ENCODE results near the gene DDAH2.
A peak's percentile ranks its signal among the peaks of the same experiment; 100 is the strongest.

The DDAH2 gene

DNA sequence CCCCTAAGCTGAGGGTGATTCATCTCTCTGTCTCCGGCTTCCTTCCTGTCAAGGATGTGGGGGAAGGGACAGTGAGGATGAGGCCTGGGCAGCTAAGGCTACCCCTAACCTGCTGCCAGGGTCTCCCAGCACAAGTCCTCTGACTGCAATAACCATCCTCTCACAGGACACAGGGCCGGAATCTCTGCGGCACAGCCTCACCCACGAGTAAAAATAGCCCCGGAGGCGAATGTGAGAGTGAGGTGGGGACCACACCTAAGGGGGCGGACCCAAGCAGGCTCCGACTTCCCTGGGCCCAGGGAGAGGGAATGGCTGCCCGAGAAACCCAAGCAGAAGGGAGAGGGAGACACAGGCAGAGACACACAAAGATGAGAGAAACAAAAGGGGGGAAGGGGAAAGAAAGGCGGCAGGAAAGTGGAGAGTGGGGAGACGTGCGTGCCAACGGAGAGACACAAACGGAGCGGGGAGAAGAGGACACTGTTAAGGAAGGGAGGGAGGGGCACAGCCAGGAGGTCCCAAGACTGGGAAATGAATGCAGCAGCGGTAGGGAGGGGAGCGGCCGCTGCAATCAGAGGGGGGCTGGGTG is 5.8 kb upstream of the DDAH2 start:
- ChIA-PET CTCF (interaction anchor here (1.5 to 11.4 kb wide), 2 partner anchors 36 to 61 kb away, joined by 6 to 73 read pairs; no protein-coding TSS in a partner anchor), POLR2A (interaction anchor here (0.6 to 1.3 kb wide), 2 partner anchors 76 to 93 kb away, joined by 3 to 5 read pairs; partner anchors contain the start of gene HSPA1B)
- peak; percentile 82 for DNase-seq (ENCODE audit: extremely low spot score)
- TF ChIP-seq, protein P1, sequence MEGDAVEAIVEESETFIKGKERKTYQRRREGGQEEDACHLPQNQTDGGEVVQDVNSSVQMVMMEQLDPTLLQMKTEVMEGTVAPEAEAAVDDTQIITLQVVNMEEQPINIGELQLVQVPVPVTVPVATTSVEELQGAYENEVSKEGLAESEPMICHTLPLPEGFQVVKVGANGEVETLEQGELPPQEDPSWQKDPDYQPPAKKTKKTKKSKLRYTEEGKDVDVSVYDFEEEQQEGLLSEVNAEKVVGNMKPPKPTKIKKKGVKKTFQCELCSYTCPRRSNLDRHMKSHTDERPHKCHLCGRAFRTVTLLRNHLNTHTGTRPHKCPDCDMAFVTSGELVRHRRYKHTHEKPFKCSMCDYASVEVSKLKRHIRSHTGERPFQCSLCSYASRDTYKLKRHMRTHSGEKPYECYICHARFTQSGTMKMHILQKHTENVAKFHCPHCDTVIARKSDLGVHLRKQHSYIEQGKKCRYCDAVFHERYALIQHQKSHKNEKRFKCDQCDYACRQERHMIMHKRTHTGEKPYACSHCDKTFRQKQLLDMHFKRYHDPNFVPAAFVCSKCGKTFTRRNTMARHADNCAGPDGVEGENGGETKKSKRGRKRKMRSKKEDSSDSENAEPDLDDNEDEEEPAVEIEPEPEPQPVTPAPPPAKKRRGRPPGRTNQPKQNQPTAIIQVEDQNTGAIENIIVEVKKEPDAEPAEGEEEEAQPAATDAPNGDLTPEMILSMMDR (IDR thresholded peaks at IDR 0.05; ENCODE audit: control extremely low read depth, extremely low read depth, low read depth, missing control alignments), result no peak

DNA sequence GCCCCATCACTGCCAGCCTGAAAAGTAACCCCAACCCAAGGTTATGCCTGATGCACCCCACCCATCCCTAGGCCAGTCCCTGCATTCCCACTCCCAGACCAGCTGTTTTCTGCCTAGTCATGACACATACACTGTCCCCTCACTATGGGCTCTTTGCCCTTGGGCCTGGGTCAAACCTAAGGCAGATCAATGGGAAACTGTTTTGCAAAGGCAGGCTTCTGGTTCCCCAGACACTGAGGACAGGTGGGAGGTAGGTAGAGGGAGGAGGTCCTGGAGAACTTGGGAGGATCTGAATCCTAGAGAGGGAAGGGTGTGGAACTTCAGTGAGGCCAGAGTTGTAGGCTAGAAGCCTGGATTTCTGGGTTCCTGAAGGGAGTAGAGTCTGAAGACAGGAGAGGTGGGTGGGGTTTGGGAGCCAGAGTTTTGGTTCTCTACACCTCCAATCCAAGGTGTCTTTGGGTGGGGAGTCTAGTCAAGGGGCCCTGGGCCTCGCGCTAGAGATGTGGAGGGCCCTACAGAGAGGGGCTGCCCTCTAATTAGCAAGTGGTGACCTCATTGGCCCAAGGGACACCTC is 5.2 kb upstream of the DDAH2 start:
- ChIA-PET CTCF (interaction anchor here (1.3 to 11.4 kb wide), 2 partner anchors 11 to 36 kb away, joined by 3 to 73 read pairs; partner anchors contain the start of gene MPIG6B), POLR2A (interaction anchor here (1.3 kb wide), 1 partner anchor 93 kb away, joined by 5 read pairs; the partner anchor contains the start of gene HSPA1B)
- TF ChIP-seq, protein P1 (IDR thresholded peaks at IDR 0.05; ENCODE audit: control extremely low read depth, extremely low read depth, low read depth, missing control alignments), result no peak
- no peak for DNase-seq (ENCODE audit: extremely low spot score)

DNA sequence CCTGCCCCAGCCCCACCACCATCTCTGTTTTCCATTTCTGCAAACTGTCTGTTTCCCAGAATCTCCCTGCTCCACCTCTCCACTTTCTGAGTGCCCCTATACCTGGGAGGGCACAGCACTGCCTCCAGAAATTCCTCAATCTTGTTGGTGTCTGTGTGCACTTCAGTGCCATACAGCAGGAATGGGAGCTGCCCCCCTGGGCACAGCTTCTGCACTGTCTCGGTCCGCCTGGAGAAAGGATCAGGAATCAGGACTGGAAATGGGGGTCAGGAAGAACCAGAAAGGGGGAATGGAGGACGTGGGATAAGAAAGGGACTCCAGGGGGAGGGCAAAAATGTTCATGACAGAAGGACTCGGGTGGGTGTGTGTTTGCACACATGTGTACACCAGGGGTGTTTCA is 4.6 kb upstream of the DDAH2 start:
- no peak for DNase-seq (ENCODE audit: extremely low spot score)
- TF ChIP-seq, protein P1 (IDR thresholded peaks at IDR 0.05; ENCODE audit: control extremely low read depth, extremely low read depth, low read depth, missing control alignments), result no peak
- ChIA-PET CTCF (interaction anchor here (1.3 to 11.4 kb wide), 3 partner anchors 11 to 73 kb away, joined by 3 to 73 read pairs (median 3); partner anchors contain the start of genes LSM2 and MPIG6B), POLR2A (no interaction called here)

DNA sequence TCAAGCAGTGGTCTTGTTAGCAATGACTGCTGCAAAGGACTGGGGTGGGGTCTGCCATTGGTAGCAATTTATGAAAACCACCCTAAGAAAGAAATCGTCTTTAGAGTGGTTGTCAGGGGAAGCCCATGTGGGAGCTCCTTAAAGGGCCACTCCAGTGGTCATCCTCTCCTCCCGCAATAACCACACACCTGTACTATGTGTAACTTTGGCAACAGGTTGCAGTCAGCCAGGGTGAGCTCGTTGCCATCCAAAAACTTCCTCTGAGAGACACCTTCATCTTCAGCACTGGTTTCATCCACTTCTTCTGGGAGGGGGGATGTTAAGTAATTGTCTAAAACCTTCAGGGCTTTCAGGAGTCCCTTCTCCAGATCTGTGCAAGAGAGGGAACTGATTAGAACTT is 2.9 kb upstream of the DDAH2 start:
- ChIA-PET CTCF (interaction anchor here (0.6 to 3.7 kb wide), 7 partner anchors 10 to 98 kb away, joined by 3 to 32 read pairs (median 3); partner anchors contain the start of genes LSM2 and LY6G6C), POLR2A (no interaction called here)
- no peak for DNase-seq (ENCODE audit: extremely low spot score)
- TF ChIP-seq, protein P1 (IDR thresholded peaks at IDR 0.05; ENCODE audit: control extremely low read depth, extremely low read depth, low read depth, missing control alignments), result no peak

DNA sequence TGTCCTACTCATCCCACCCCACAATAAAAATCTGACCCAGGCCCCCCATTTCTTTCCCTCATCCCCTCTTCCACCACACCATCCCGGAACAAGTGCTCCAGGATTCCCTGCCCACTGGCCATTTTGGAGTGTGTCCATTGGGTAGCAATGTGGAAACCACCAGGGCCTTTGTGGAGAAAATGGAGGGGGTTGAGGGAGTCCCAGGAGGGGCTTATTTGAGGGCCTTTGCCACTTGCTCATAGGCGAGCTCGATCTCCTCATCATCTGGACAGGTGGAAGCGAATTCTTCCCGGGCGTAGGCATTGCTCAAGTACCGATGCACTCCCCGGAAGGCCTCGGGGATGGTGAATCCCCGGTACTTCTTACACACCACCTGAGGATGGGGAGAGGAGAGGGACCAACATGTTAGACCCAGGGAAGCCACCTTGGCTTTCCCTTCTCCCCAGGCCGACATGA is 1.6 kb upstream of the DDAH2 start:
- POLR2A ChIA-PET, result interaction anchor here (0.5 kb wide), 1 partner anchor 9 kb away, joined by 6 read pairs; no protein-coding TSS in a partner anchor
- TF ChIP-seq, protein P1 (IDR thresholded peaks at IDR 0.05; ENCODE audit: control extremely low read depth, extremely low read depth, low read depth, missing control alignments), result no peak
- CTCF ChIA-PET, result interaction anchor here (0.8 to 7.2 kb wide), 19 partner anchors 8 to 138 kb away, joined by 3 to 64 read pairs (median 4); partner anchors contain the start of genes C6orf47, CLIC1, LSM2 and LY6G6D
- no peak for DNase-seq (ENCODE audit: extremely low spot score)

DNA sequence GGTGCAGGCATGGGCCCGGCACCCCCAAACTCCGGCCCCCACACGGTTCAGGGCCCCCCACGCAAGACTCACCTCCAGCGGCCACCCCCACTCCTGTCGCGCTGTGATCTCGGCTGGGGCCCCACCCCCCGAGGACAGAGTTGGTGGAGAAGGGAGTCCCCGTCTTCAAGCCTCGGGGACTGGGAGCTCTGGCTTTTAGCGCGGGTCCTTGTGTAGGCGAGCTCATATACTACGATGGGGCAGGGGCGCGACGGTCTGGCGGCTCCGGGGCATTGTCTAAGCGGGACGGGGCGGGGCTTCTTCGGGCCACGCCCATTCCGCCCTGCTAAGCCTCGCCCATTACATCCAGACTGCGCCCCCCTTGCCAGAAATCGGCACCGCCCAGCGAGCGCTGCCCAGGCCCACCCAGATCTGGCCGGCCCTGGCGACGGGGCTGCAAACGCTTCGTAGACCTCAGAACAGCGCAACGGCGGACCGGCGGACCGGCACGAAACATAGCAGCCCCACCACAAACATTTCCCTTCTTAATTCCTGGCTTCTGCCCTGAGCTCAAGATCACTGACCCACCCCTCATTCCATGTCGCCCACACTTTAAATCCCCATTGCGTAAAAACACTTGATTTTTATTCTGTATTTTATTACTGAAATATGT is 1.0 kb upstream of the DDAH2 start:
- peak; percentile 83 for DNase-seq (ENCODE audit: extremely low spot score)
- POLR2A ChIA-PET, result interaction anchor here (0.5 to 1.1 kb wide), 3 partner anchors 9 to 97 kb away, joined by 4 to 6 read pairs (median 6); partner anchors contain the start of genes HSPA1A, HSPA1B and HSPA1L
- CTCF ChIA-PET, result interaction anchor here (0.7 to 7.2 kb wide), 26 partner anchors 9 to 138 kb away, joined by 3 to 64 read pairs (median 6); partner anchors contain the start of genes ABHD16A, C6orf47, CLIC1 and LSM2
- TF ChIP-seq, protein P1 (IDR thresholded peaks at IDR 0.05; ENCODE audit: control extremely low read depth, extremely low read depth, low read depth, missing control alignments), result no peak
